Suprapubic skin (tissue), 4 donors: ENCODE measurements around the gene PIGA. TPM values are rescaled to one million over a fixed set of nuclear protein-coding genes. Genes with fewer than 3 reads are reported as not detected.
"Not testable (repeated sequence)": the region's sequence is repeated elsewhere in the genome, so short reads cannot be mapped to it uniquely, and the experiment has no call there.

Source experiments
- DNase-seq, 2 donors: peaks; one replicate each; pipeline ENCODE4 v3.0.0-alpha.2; 2019; ENCODE audit warnings: low spot score in 2 of 2
- H3K27ac ChIP-seq: fragments of 200-600 bp; sonication (generic); one replicate; pipeline ENCODE4 v1.5.1; 2019
- H3K27me3 ChIP-seq: fragments of 200-600 bp; sonication (generic); one replicate; pipeline ENCODE4 v1.5.1; 2019
- H3K36me3 ChIP-seq: fragments of 200-600 bp; sonication (generic); one replicate; pipeline ENCODE4 v1.5.1; 2019
- H3K4me1 ChIP-seq: fragments of 200-600 bp; sonication (generic); one replicate; pipeline ENCODE4 v1.5.1; 2019
- H3K4me3 ChIP-seq: fragments of 200-600 bp; sonication (generic); one replicate; pipeline ENCODE4 v1.5.1; 2019; ENCODE audit warnings: mild to moderate bottlenecking
- H3K9me3 ChIP-seq: fragments of 200-600 bp; sonication (generic); one replicate; pipeline ENCODE4 v1.5.1; 2019
- CTCF ChIP-seq, 2 donors: fragments of 200-600 bp in 1 of 2; fragments of 450-650 bp in 1 of 2; sonication (generic) in 1 of 2; IDR thresholded peaks; one replicate each; pipeline ENCODE4 v1.5.1; 2016 to 2019; ENCODE audit warnings: antibody characterized with exemption in 2 of 2, mild to moderate bottlenecking in 1 of 2, moderate library complexity in 1 of 2
- EP300 ChIP-seq: sonication (generic); formaldehyde crosslinking; IDR thresholded peaks from one replicate; pipeline ENCODE4 v1.6.1; 2017; ENCODE audit warnings: antibody characterized with exemption
- POLR2A ChIP-seq, 2 donors: fragments of 450-650 bp; IDR thresholded peaks; one replicate each; pipeline ENCODE4 v1.6.1; 2017; ENCODE audit warnings: antibody characterized with exemption in 2 of 2, mild to moderate bottlenecking in 2 of 2, moderate library complexity in 2 of 2
- POLR2AphosphoS5 ChIP-seq, 3 donors: sonication (generic); formaldehyde crosslinking; IDR thresholded peaks; one replicate each; pipeline ENCODE4 v1.6.1; 2017; ENCODE audit warnings: antibody characterized with exemption in 3 of 3
- WGBS: methylation state at CpG from one replicate; pipeline ENCODE4 v1.1.5; 2018; 5-methylcytosine and 5-hydroxymethylcytosine counted together
- total RNA-seq, 4 donors: library from RNA; depleted of rRNA; stranded (reverse); fragments of >200 nt; gene quantifications; one replicate each; pipeline ENCODE4 v1.1.0, GENCODE V29; 2016

PIGA gene
- total RNA-seq, 4 donors from 2014 or later: 14.7 to 24.7 (median 20.4) TPM

- no peaks in the 10 kb centered on the region for H3K4me1 ChIP-seq
- DNase-seq: no peak
- H3K9me3 ChIP-seq: no peaks in the 10 kb centered on the region
- WGBS: 55% methylated on average over 2 of the region's 2 CpGs
- TF ChIP-seq EP300: no peak
- no peak for TF ChIP-seq POLR2A (IDR thresholded peaks at IDR 0.05)
- TF ChIP-seq POLR2AphosphoS5 (IDR thresholded peaks at IDR 0.05): no peak
- H3K36me3 ChIP-seq: no peaks in the 10 kb centered on the region
- H3K27me3 ChIP-seq: no peaks in the 10 kb centered on the region
- H3K27ac ChIP-seq: no peak overlapping the region
- H3K4me3 ChIP-seq: no peak overlapping the region
Observed at GRCh38 chrX:15298201-15298600, 37.1 kb downstream of the PIGA start.

GRCh38 chrX:15293451-15293850 lies 41.9 kb downstream of the PIGA start:
- no peak overlapping the region for H3K4me3 ChIP-seq
- H3K9me3 ChIP-seq: no peaks in the 10 kb centered on the region
- no peaks in the 10 kb centered on the region for H3K4me1 ChIP-seq
- WGBS: 87% methylated on average over 2 of the region's 2 CpGs
- no peaks in the 10 kb centered on the region for H3K27me3 ChIP-seq
- DNase-seq: no peak
- H3K27ac ChIP-seq: no peak overlapping the region
- no peaks in the 10 kb centered on the region for H3K36me3 ChIP-seq
- TF ChIP-seq POLR2AphosphoS5 (IDR thresholded peaks at IDR 0.05) (no peak), EP300 (no peak), POLR2A (IDR thresholded peaks at IDR 0.05) (no peak), CTCF (IDR thresholded peaks at IDR 0.05) (no peak)

DNA sequence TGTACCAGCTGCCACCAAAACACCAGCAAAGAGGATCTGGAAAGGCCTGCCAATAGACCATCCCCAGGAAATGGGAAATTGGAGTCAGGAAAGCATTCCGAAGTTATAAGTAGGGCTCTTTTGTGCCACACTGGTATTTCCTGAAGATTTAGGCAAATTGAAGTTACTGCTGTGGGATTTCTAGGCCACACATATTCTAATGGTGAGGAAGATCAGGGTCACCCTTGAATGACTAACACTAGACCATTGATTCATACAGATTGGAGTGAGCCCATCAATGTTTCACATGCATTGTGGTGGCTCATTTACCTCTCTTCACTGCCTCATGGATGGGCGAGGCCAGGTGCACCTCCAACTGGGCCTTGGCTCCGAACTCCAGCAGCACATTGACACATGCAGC lies 42.5 kb downstream of the PIGA start:
- DNase-seq: no peak
- Histone ChIP-seq H3K9me3 (no peaks in the 10 kb centered on the region), H3K4me1 (no peaks in the 10 kb centered on the region), H3K36me3 (no peaks in the 10 kb centered on the region), H3K27ac (no peak overlapping the region), H3K27me3 (no peaks in the 10 kb centered on the region), H3K4me3 (no peak overlapping the region)
- TF ChIP-seq POLR2A (IDR thresholded peaks at IDR 0.05) (no peak), CTCF (IDR thresholded peaks at IDR 0.05) (no peak), EP300 (no peak), POLR2AphosphoS5 (IDR thresholded peaks at IDR 0.05) (no peak)
- WGBS: 75% methylated on average over 3 of the region's 3 CpGs

DNA sequence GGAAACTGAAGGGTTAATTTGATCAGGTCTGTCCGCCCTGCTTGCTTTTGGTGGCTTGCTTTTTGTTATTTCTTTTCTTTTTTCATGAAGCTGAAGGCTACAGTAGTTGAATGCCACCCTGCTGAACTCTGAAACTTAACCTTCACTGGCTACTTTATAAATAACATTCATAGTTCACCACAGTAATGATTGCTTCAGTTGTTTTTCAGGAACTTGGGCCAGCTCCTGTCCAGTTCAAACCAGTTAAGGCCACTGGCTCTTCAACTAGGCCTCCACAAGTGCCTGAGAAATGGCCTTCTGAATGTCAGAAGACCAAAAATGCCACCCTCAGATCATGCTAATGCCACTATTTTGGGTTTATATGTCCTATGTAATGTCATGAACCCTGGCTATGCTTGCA lies 57.7 kb downstream of the PIGA start:
- H3K36me3 ChIP-seq: no peaks in the 10 kb centered on the region
- no peak overlapping the region for H3K4me3 ChIP-seq
- WGBS: 48% methylated on average over 1 of the region's 1 CpG
- H3K27me3 ChIP-seq: no peaks in the 10 kb centered on the region
- H3K27ac ChIP-seq: no peak overlapping the region
- DNase-seq: no peak
- H3K4me1 ChIP-seq: no peaks in the 10 kb centered on the region
- no peaks in the 10 kb centered on the region for H3K9me3 ChIP-seq
- TF ChIP-seq POLR2A (IDR thresholded peaks at IDR 0.05): no peak
- TF ChIP-seq CTCF (IDR thresholded peaks at IDR 0.05): no peak
- TF ChIP-seq POLR2AphosphoS5 (IDR thresholded peaks at IDR 0.05): no peak

DNA sequence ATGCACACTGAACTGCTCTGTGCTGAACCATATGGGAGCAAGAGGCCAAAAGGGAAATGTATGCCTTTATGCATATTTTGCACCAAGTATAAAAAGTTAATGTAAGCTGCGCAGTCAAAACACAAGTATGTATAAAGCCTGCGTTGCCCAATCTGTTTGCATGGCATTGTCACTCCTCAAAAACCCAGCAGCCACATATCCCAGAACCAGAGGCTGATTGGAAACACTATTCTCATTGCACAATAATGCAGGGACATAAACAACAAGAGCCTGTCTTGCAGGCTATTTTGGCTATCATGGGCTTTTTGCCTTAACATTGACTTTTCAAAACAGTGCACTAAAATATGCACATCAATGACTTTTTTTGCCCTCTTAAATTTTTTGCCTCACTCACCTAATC lies 60.4 kb downstream of the PIGA start:
- DNase-seq: no peak
- Histone ChIP-seq H3K9me3 (no peaks in the 10 kb centered on the region), H3K4me1 (no peaks in the 10 kb centered on the region), H3K27me3 (no peaks in the 10 kb centered on the region), H3K36me3 (no peaks in the 10 kb centered on the region), H3K4me3 (no peak overlapping the region), H3K27ac (no peak overlapping the region)
- TF ChIP-seq CTCF (IDR thresholded peaks at IDR 0.05) (no peak), POLR2AphosphoS5 (IDR thresholded peaks at IDR 0.05) (no peak), EP300 (no peak), POLR2A (IDR thresholded peaks at IDR 0.05) (no peak)
- 63% methylated on average over 2 of the region's 2 CpGs for WGBS

DNA sequence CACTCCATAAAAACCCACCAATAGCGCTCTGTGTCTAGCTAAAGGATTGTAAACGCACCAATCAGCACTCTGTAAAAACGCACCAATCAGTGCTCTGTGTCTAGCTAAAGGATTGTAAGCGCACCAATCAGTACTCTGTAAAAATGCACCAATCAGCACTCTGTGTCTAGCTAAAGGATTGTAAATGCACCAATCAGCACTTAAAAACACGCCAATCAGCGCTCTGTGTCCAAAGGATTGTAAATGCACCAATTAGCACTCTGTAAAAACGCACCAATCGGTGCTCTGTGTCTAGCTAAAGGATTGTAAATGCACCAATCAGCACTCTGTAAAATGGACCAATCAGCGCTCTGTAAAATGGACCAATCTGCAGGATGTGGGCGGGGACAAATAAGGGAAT lies 62.0 kb downstream of the PIGA start:
- H3K27me3 ChIP-seq, H3K4me1 ChIP-seq: not testable (repeated sequence)
- WGBS: 93% methylated on average over 10 of the region's 10 CpGs

More for the DNA sequence above, 62.0 kb downstream of the PIGA start:
- DNase-seq, H3K4me3 ChIP-seq, H3K27ac ChIP-seq, H3K9me3 ChIP-seq, H3K36me3 ChIP-seq: not testable (repeated sequence)
